ENCODE data around the gene CNTROB. TPM values are rescaled to one million over a fixed set of nuclear protein-coding genes. Genes with fewer than 3 reads are reported as not detected.

The CNTROB gene
- total and polyA plus RNA-seq, 9 donors = 15.0 to 27.3 (median 25.3) TPM

GRCh38 chr17:7887482-7888183 is 44.4 kb upstream of the CNTROB start:
- Histone ChIP-seq H3K27ac (peak overlapping the region; percentile 95 to 98), H3K4me1 (ENCODE audit: insufficient read depth) (peaks cover 18% of the 10 kb centered on the region)
- intact Hi-C loops (cut with DNase I) = no loop called here

DNA sequence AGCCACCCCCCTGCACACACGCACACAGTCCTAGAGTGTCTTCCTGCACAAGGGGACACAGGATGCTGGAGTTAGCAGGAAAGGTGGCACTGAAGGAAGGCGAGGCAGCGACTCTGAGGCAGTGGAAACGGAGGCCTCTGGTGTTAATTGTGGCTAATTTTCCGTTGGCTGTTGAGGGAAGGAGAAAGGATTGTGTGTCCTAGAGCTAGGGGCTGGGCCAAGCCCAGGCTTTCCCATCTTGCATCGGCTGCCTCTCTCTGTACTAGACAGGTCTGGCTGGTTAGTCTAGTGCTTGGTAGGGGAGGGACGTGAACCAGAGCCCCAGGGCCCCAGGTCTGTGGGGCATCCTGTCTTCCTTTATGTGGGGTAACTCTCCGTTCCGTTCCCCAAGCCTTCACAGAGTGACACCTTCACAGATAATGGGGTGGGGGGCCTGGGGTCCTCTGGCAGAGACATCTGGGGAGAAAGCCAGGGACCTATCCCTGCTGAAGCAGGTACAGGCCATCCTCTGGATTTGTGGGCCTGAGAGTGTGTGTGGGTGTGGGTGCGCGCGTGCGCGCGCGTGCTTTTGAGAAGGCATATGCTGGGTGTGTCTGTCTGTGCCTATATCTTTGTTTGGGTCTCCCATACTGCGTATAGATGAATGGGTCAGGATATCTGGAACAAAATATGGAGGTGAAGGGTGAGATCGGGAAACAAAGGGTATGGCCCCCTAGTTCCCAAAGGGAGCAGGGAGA is 43.7 kb upstream of the CNTROB start, which contains the start of gene CHD3:
Gene CHD3 (plus strand): TSS at position 606 of the 737 bp plus-strand sequence. CDS start 212 bp downstream, outside the sequence.
- H3K36me3 ChIP-seq = no peaks in the 10 kb centered on the region
- peak within 1 kb of the TSS; percentile 95 to 98 for H3K27ac ChIP-seq
- TF ChIP-seq POLR2A (IDR thresholded peaks at IDR 0.05) (no peak), CTCF (IDR thresholded peaks at IDR 0.05) (no peak), EP300 (IDR thresholded peaks at IDR 0.05) (no peak)
- peak in 2 of 5 donors; percentile 33 to 49 for DNase-seq
- 39 to 42% (median 41%) methylated on average over 18 of the region's 18 CpGs for WGBS, 3 donors
- H3K9me3 ChIP-seq = no peaks in the 10 kb centered on the region
- H3K4me3 ChIP-seq = peak within 1 kb of the TSS; percentile 75
- no peaks in the 10 kb centered on the region for H3K27me3 ChIP-seq
- intact Hi-C loops (cut with DNase I) = no loop called here
- peaks cover 18% of the 10 kb centered on the region for H3K4me1 ChIP-seq (ENCODE audit: insufficient read depth)

More at GRCh38 chr17:7887482-7888183, 44.4 kb upstream of the CNTROB start:
- Histone ChIP-seq H3K27me3 (no peaks in the 10 kb centered on the region), H3K36me3 (no peaks in the 10 kb centered on the region), H3K9me3 (no peaks in the 10 kb centered on the region), H3K4me3 (peak overlapping the region; percentile 75)
- TF ChIP-seq CTCF (IDR thresholded peaks at IDR 0.05) (no peak), EP300 (IDR thresholded peaks at IDR 0.05) (no peak), POLR2A (IDR thresholded peaks at IDR 0.05) (no peak)
- whole genome bisulfite sequencing, 3 donors = 0 to 1% (median 1%) methylated on average over 35 of the region's 35 CpGs
- peak; percentile 89 to 93 (median 92) for DNase-seq

DNA sequence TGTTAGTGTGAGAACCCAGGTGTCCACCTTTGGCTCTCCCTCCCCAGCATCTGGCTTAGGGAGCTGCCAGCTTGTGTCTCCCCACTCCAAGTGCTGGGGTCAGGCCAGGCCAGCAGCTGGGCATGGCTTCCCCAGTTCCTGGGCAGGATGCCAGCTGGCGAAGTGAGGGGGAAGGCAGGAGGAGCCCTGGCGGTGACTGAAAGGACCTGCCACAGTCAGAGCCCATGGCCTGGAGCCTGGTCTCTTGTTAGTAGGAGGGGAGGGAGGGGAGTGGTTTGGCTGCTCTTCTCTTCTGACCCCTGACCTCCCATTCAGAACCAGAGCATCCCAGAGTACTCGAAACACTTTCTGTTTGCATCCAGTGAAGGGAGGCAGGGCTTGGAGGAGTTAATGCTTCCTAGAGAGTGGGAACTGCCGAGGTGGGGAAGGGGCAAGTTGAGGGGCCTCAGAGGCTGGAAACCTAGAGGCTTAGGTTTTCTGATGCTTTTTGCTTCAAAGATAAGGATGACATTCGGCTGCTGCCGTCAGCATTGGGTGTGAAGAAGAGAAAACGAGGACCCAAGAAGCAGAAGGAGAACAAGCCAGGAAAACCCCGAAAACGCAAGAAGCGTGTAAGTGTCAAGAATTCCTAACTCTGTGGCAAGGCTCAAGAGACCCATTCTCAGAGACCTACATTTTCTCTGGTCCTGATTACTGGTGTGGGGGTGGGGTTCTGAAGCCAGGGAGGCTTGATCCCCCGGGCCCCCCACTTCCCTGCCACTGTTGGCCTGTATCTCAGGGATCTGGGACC is 42.6 kb upstream of the CNTROB start:
- intact Hi-C loops (cut with DNase I) = no loop called here
- H3K4me1 ChIP-seq (ENCODE audit: insufficient read depth) = peaks cover 18% of the 10 kb centered on the region
- peak; percentile 90 to 97 (median 93) for DNase-seq
- peak overlapping the region; percentile 9 for H3K4me3 ChIP-seq
- no peaks in the 10 kb centered on the region for H3K9me3 ChIP-seq
- peak; percentile 30 to 63 (median 62) for TF ChIP-seq CTCF (IDR thresholded peaks at IDR 0.05)
- no peak for TF ChIP-seq EP300 (IDR thresholded peaks at IDR 0.05)
- peak overlapping the region; percentile 95 to 98 for H3K27ac ChIP-seq
- no peaks in the 10 kb centered on the region for H3K27me3 ChIP-seq
- H3K36me3 ChIP-seq = no peaks in the 10 kb centered on the region
- WGBS, 3 donors = 14 to 17% (median 15%) methylated on average over 11 of the region's 11 CpGs

- H3K36me3 ChIP-seq = no peaks in the 10 kb centered on the region
- 66 to 76% (median 67%) methylated on average over 15 of the region's 15 CpGs for WGBS, 3 donors
- H3K9me3 ChIP-seq = no peaks in the 10 kb centered on the region
These were observed 38.7 kb upstream of the CNTROB start for GRCh38 chr17:7893187-7893880.

More at GRCh38 chr17:7893187-7893880, 38.7 kb upstream of the CNTROB start:
- TF ChIP-seq POLR2A (IDR thresholded peaks at IDR 0.05) = no peak
- no peak for TF ChIP-seq EP300 (IDR thresholded peaks at IDR 0.05)
- no peak for TF ChIP-seq CTCF (IDR thresholded peaks at IDR 0.05)
- Histone ChIP-seq H3K27ac (no peak overlapping the region), H3K27me3 (no peaks in the 10 kb centered on the region), H3K4me3 (no peak overlapping the region), H3K4me1 (ENCODE audit: insufficient read depth) (peaks cover 13% of the 10 kb centered on the region)
- DNase-seq = no peak
- intact Hi-C loops (cut with DNase I) = no loop called here
